MM.1S (cell line): ENCODE results near the gene CFAP46.

Experiments
- EZH2 ChIP-seq: fragments of 300-600 bp; sonication (generic); optimal IDR thresholded peaks from 2 replicates; pipeline ENCODE3; 2017; ENCODE audit warnings: low read depth, mild to moderate bottlenecking, antibody characterized with exemption, low read length, mixed read lengths
- EZH2phosphoT487 ChIP-seq: fragments of 300-600 bp; sonication (generic); IDR thresholded peaks from 2 replicates; pipeline ENCODE4 v1.6.1; 2018; ENCODE audit warnings: antibody characterized with exemption, low read length
- TF ChIP-seq, protein P1 (sequence below): fragments of 300-600 bp; sonication (generic); IDR thresholded peaks from 2 replicates; pipeline ENCODE4 v1.5.1; 2016; ENCODE audit warnings: antibody characterized with exemption, low read length, mixed read lengths

- TF ChIP-seq, protein P1, sequence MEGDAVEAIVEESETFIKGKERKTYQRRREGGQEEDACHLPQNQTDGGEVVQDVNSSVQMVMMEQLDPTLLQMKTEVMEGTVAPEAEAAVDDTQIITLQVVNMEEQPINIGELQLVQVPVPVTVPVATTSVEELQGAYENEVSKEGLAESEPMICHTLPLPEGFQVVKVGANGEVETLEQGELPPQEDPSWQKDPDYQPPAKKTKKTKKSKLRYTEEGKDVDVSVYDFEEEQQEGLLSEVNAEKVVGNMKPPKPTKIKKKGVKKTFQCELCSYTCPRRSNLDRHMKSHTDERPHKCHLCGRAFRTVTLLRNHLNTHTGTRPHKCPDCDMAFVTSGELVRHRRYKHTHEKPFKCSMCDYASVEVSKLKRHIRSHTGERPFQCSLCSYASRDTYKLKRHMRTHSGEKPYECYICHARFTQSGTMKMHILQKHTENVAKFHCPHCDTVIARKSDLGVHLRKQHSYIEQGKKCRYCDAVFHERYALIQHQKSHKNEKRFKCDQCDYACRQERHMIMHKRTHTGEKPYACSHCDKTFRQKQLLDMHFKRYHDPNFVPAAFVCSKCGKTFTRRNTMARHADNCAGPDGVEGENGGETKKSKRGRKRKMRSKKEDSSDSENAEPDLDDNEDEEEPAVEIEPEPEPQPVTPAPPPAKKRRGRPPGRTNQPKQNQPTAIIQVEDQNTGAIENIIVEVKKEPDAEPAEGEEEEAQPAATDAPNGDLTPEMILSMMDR: peak; percentile 16; the same call in 1 of the 2 replicates
- no peak for TF ChIP-seq EZH2phosphoT487
- no peak for TF ChIP-seq EZH2
Observed at GRCh38 chr10:132938472-132939339, 3.7 kb downstream of the CFAP46 start.
